Breast epithelium (tissue), 3 donors: ENCODE results near the gene SPOCK1.

Experiments used
- POLR2A ChIP-seq: fragments of 450-650 bp; IDR thresholded peaks from one replicate; pipeline ENCODE4 v1.6.1; 2016; ENCODE audit warnings: antibody characterized with exemption, mild to moderate bottlenecking, moderate library complexity
- POLR2AphosphoS5 ChIP-seq, 3 donors: sonication (generic); formaldehyde crosslinking; IDR thresholded peaks; one replicate each; pipeline ENCODE4 v1.6.1; 2017; ENCODE audit warnings: antibody characterized with exemption in 3 of 3

DNA sequence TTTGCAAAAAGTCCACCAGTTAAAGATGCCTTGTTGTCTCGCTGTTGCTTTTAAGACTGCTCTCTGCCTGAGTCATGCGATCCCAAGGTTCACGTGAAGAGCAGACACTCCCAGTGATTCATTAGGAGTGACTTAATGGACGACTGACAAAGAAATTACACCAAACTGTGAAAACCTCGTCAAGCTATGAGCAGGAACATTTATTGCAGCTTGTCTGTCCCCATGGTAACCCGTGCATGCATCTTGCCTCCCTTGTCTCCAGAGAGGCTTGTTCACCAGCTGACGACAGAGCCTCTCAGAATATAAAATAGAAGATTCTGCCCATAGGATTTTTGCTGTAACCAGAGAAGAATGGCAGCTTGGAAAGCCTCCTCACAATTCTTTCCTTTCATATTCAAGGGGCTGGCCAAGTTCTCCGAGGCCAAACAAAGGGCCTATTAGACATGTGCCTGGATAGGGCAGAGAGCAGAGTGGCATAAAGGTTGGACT, 352.7 kb downstream of the SPOCK1 start:
- TF ChIP-seq POLR2AphosphoS5 (IDR thresholded peaks at IDR 0.05), result peak in 1 of 3 donors; percentile 38
- TF ChIP-seq POLR2A, result no peak
